Activated naive CD4-positive, alpha-beta T cell treated with anti-CD3 and anti-CD28 coated beads, Interleukin-2, amount 10 ng/mL, durations not matched to agents 7 days and 5 days (primary cell): ENCODE data around the gene LRRC46.

Source experiments
- CTCF ChIA-PET: fragments of 350-600 bp; sonication (Branson Sonifier 250); formaldehyde crosslinking; loops from one replicate; lab custom pipeline; 2021; ENCODE audit warnings: antibody characterized with exemption; lab: Charles Lee
- DNase-seq: peaks from one replicate; pipeline ENCODE4 v3.0.0-alpha.2; 2020
- H3K27ac Mint-ChIP-seq: one replicate; pipeline ENCODE4 v1.8.0; 2021; ENCODE audit warnings: mild to moderate bottlenecking, moderate library complexity, mixed read lengths
- H3K27me3 Mint-ChIP-seq: one replicate; pipeline ENCODE4 v1.8.0; 2021; ENCODE audit warnings: mild to moderate bottlenecking, mixed read lengths
- H3K36me3 Mint-ChIP-seq: one replicate; pipeline ENCODE4 v1.8.0; 2021; ENCODE audit warnings: mixed read lengths
- H3K4me1 Mint-ChIP-seq: one replicate; pipeline ENCODE4 v1.8.0; 2021; ENCODE audit warnings: mixed read lengths
- H3K4me3 Mint-ChIP-seq: one replicate; pipeline ENCODE4 v1.8.0; 2021; ENCODE audit warnings: mild to moderate bottlenecking, moderate library complexity, mixed read lengths
- H3K9me3 Mint-ChIP-seq: one replicate; pipeline ENCODE4 v1.8.0; 2021; ENCODE audit warnings: mixed read lengths

Gene LRRC46, protein sequence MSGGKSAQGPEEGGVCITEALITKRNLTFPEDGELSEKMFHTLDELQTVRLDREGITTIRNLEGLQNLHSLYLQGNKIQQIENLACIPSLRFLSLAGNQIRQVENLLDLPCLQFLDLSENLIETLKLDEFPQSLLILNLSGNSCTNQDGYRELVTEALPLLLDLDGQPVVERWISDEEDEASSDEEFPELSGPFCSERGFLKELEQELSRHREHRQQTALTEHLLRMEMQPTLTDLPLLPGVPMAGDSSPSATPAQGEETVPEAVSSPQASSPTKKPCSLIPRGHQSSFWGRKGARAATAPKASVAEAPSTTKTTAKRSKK

GRCh38 chr17:47831003-47831933 lies at the start of gene LRRC46, which contains the start of gene MRPL10:
Gene LRRC46 (plus strand): TSS chr17:47831670. CDS start chr17:47831990, 320 bp downstream.
Gene MRPL10 (minus strand): TSS chr17:47831541. CDS start chr17:47831511, 30 bp downstream.
- H3K27me3 Mint-ChIP-seq, result no peaks in the 10 kb centered on the region
- peak; percentile 94 for DNase-seq
- H3K36me3 Mint-ChIP-seq, result peaks cover 18% of the 10 kb centered on the region
- CTCF ChIA-PET, result interaction anchor here (1.2 to 3.0 kb wide), 5 partner anchors 9 to 116 kb away, joined by 4 to 17 read pairs (median 4); partner anchors contain the start of genes OSBPL7, SCRN2 and SP2
- H3K27ac Mint-ChIP-seq, result peak within 1 kb of the TSS; percentile 89
- no peaks in the 10 kb centered on the region for H3K9me3 Mint-ChIP-seq
- H3K4me3 Mint-ChIP-seq, result peak within 1 kb of the TSS; percentile 82
- peaks cover 71% of the 10 kb centered on the region for H3K4me1 Mint-ChIP-seq

- no peak overlapping the region for H3K27ac Mint-ChIP-seq
- peak; percentile 73 for DNase-seq
- CTCF ChIA-PET, result interaction anchor here (1.2 to 1.8 kb wide), 3 partner anchors 16 to 86 kb away, joined by 3 to 5 read pairs (median 3); no protein-coding TSS in a partner anchor
- H3K27me3 Mint-ChIP-seq, result peaks cover 86% of the 10 kb centered on the region
- H3K4me3 Mint-ChIP-seq, result no peak overlapping the region
- H3K9me3 Mint-ChIP-seq, result no peaks in the 10 kb centered on the region
- peaks cover 8% of the 10 kb centered on the region for H3K4me1 Mint-ChIP-seq
- H3K36me3 Mint-ChIP-seq, result no peaks in the 10 kb centered on the region
Measured at GRCh38 chr17:47785538-47786123, 45.8 kb upstream of the LRRC46 start.

- H3K4me3 Mint-ChIP-seq, result peak overlapping the region; percentile 53
- peaks cover 10% of the 10 kb centered on the region for H3K4me1 Mint-ChIP-seq
- no peaks in the 10 kb centered on the region for H3K9me3 Mint-ChIP-seq
- peak; percentile 59 for DNase-seq
- H3K27me3 Mint-ChIP-seq, result peaks cover 80% of the 10 kb centered on the region
- no peaks in the 10 kb centered on the region for H3K36me3 Mint-ChIP-seq
- H3K27ac Mint-ChIP-seq, result no peak overlapping the region
- CTCF ChIA-PET, result interaction anchor here (0.6 to 1.1 kb wide), 6 partner anchors 12 to 126 kb away, joined by 3 to 6 read pairs (median 4); no protein-coding TSS in a partner anchor
Measured at GRCh38 chr17:47789611-47790561, 41.6 kb upstream of the LRRC46 start.

DNA sequence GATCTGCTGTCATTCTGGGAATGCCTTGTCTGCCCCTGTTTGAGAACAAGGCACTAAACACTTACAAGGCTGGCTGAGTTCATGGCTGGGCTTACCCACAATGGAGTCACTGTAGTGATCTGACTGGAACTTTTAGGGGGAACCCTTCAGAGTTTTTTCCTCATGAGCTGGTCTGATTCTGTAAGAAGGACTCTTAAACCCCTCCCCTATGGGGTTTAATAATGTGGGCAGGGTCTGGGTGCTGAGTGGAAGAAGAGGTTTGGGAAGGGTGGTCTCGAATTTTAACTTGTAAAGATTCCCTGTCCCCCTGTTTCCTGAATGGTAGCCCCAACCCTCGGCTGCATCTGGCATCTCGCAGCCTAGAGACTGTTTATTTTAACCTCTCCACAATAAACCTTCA lies 40.4 kb upstream of the LRRC46 start:
- no peaks in the 10 kb centered on the region for H3K36me3 Mint-ChIP-seq
- no peaks in the 10 kb centered on the region for H3K9me3 Mint-ChIP-seq
- H3K27me3 Mint-ChIP-seq, result peaks cover 73% of the 10 kb centered on the region
- CTCF ChIA-PET, result no interaction called here
- no peak overlapping the region for H3K4me3 Mint-ChIP-seq
- H3K27ac Mint-ChIP-seq, result no peak overlapping the region
- DNase-seq, result no peak
- peaks cover 10% of the 10 kb centered on the region for H3K4me1 Mint-ChIP-seq

- no peak for DNase-seq
- Mint-ChIP-seq H3K36me3 (no peaks in the 10 kb centered on the region), H3K27ac (no peak overlapping the region), H3K4me1 (peaks cover 10% of the 10 kb centered on the region), H3K9me3 (no peaks in the 10 kb centered on the region), H3K27me3 (peaks cover 65% of the 10 kb centered on the region), H3K4me3 (no peak overlapping the region)
- CTCF ChIA-PET, result interaction anchor here (1.4 kb wide), 1 partner anchor 10 kb away, joined by 4 read pairs; no protein-coding TSS in a partner anchor
Measured at GRCh38 chr17:47792457-47792856, 39.0 kb upstream of the LRRC46 start.

GRCh38 chr17:47792979-47793378 lies 38.5 kb upstream of the LRRC46 start:
- Mint-ChIP-seq H3K9me3 (no peaks in the 10 kb centered on the region), H3K4me3 (no peak overlapping the region), H3K27ac (no peak overlapping the region), H3K36me3 (no peaks in the 10 kb centered on the region), H3K4me1 (peaks cover 10% of the 10 kb centered on the region), H3K27me3 (peaks cover 65% of the 10 kb centered on the region)
- CTCF ChIA-PET, result interaction anchor here (1.4 kb wide), 1 partner anchor 10 kb away, joined by 4 read pairs; no protein-coding TSS in a partner anchor
- DNase-seq, result no peak

DNA sequence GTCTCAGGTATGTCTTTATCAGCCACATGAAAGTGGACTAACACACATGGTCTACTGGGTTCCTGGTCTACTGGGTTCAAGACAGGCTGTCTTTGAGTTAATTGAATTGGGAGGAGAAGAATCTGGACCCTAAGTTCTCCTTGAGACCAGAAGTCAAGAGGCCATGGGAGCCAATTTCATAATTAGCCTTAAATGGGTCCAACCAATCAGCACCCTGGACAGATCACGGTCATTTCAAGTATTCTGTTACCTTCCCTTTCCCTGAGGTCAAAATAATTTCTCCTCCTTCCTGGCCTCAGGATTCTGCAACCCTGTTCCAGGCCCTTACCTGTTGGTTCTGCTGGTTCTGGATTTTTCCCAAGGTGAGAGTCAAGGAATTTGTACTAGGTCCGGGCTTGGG lies 33.7 kb upstream of the LRRC46 start:
- no peak for DNase-seq
- H3K4me1 Mint-ChIP-seq, result no peaks in the 10 kb centered on the region
- H3K36me3 Mint-ChIP-seq, result no peaks in the 10 kb centered on the region
- no peak overlapping the region for H3K27ac Mint-ChIP-seq
- no peak overlapping the region for H3K4me3 Mint-ChIP-seq
- CTCF ChIA-PET, result interaction anchor here (1.7 kb wide), 1 partner anchor 100 kb away, joined by 6 read pairs; no protein-coding TSS in a partner anchor
- peaks cover 46% of the 10 kb centered on the region for H3K27me3 Mint-ChIP-seq
- no peaks in the 10 kb centered on the region for H3K9me3 Mint-ChIP-seq

DNA sequence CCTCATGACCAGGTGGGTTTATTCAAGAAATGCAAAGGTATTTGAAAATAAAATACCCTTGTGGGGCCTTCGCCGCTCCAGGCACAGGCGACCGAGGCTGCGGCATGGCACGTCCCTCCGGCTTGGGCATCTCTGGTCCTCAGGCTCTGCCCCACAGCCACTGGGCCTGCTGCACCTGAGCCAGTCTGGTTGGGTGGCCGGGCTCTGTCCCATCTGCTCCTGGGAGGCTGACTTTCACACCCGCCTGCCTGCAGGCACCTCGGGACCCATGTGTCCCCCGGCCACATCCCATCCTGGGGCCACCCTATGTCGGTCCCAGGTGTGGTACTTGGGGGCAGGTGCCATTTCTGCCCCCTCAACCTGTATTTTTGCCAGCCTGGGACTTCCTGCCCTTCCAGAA lies 30.8 kb upstream of the LRRC46 start:
- no peak for DNase-seq
- H3K4me3 Mint-ChIP-seq, result no peak overlapping the region
- H3K4me1 Mint-ChIP-seq, result no peaks in the 10 kb centered on the region
- no peaks in the 10 kb centered on the region for H3K36me3 Mint-ChIP-seq
- CTCF ChIA-PET, result interaction anchor here (1.2 to 1.7 kb wide), 2 partner anchors 19 to 141 kb away, joined by 3 to 4 read pairs; partner anchors contain the start of gene PNPO
- peaks cover 40% of the 10 kb centered on the region for H3K27me3 Mint-ChIP-seq
- no peaks in the 10 kb centered on the region for H3K9me3 Mint-ChIP-seq
- no peak overlapping the region for H3K27ac Mint-ChIP-seq

GRCh38 chr17:47801176-47801765 lies 30.2 kb upstream of the LRRC46 start:
- CTCF ChIA-PET, result interaction anchor here (0.6 to 1.9 kb wide), 8 partner anchors 20 to 140 kb away, joined by 3 to 10 read pairs (median 3); partner anchors contain the start of gene PNPO
- H3K27ac Mint-ChIP-seq, result no peak overlapping the region
- H3K4me3 Mint-ChIP-seq, result no peak overlapping the region

DNA sequence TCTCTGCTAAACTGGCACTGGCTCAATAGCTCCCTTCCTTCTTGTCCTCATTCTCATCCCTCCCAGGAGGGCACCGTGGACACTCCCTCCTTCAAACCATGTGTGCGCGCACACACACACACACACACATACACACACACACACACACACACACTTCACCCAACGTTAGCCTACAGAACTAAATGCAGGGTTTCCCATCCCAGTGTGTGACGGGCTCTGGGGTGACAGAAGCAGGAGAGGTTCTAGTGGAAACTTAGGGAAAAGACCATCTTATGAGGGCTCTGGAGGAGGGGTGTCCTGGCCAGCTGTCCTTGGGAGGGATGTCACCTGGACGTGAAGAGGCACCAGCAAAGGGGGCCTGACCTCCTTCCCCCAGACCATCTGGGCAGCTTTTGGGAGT lies 29.6 kb upstream of the LRRC46 start:
- DNase-seq, result no peak
- Mint-ChIP-seq H3K36me3 (no peaks in the 10 kb centered on the region), H3K4me1 (no peaks in the 10 kb centered on the region), H3K27ac (no peak overlapping the region), H3K4me3 (no peak overlapping the region), H3K9me3 (no peaks in the 10 kb centered on the region), H3K27me3 (peaks cover 40% of the 10 kb centered on the region)
- CTCF ChIA-PET, result interaction anchor here (0.7 to 2.1 kb wide), 10 partner anchors 9 to 140 kb away, joined by 3 to 10 read pairs (median 3); partner anchors contain the start of gene PNPO

More at GRCh38 chr17:47801176-47801765, 30.2 kb upstream of the LRRC46 start:
- no peak for DNase-seq
- no peaks in the 10 kb centered on the region for H3K36me3 Mint-ChIP-seq
- no peaks in the 10 kb centered on the region for H3K4me1 Mint-ChIP-seq
- no peaks in the 10 kb centered on the region for H3K9me3 Mint-ChIP-seq
- peaks cover 40% of the 10 kb centered on the region for H3K27me3 Mint-ChIP-seq

DNA sequence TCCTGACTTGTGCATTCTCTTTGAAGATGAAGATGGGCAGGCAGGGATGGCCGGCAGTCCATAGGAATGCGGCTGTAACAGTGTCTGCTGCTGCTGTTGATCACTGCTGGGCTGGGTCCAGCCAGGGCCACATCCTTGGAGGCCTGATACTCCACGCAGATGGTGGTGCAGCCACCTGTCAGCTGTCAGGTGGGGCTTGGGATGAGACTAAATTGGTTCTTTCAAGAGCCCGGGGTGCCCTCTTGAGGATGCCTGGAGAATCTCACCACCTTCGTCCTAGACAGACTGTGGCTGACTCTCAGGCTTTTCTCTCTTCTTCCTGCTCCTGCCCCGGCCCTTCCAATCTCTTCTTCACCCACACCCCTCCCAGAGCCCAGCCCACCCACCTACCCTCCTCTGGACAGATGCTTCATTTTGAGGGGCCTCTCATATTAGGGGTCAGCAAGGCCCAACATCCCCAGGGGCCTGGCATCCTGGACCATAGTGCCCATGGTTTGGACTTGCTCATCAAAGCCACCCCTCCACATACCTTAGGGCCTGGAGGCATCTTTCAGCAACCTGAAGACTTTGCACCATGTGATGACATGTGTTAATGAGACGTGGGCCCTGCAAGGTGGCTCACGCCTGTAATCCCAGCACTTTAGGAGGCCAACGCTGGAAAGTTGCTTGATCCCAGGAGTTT lies 29.0 kb upstream of the LRRC46 start:
- no peaks in the 10 kb centered on the region for H3K9me3 Mint-ChIP-seq
- no peaks in the 10 kb centered on the region for H3K4me1 Mint-ChIP-seq
- peaks cover 39% of the 10 kb centered on the region for H3K27me3 Mint-ChIP-seq
- DNase-seq, result peak; percentile 77
- no peak overlapping the region for H3K27ac Mint-ChIP-seq
- H3K4me3 Mint-ChIP-seq, result no peak overlapping the region
- peaks cover 5% of the 10 kb centered on the region for H3K36me3 Mint-ChIP-seq
- CTCF ChIA-PET, result interaction anchor here (0.7 to 2.1 kb wide), 9 partner anchors 10 to 139 kb away, joined by 3 to 10 read pairs (median 3); no protein-coding TSS in a partner anchor

DNA sequence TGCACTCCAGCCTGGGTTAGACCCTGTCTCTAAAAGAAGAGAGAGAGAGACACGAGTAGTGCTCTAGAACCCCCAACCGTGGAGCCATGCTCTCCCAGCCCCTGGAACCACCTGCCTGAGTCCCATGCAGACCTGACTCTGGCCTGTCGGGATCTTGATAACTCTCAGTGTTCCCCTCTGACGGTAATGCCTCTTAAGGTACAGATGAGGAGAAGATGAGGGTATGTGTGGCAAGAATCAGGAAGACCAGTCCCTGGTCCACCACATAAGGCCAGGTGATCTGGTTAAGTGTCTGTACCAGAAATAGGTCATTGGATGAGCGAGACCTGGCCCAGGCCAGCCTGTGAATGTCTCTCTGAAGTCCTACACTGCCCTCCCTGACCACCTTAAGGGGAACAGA lies 28.3 kb upstream of the LRRC46 start:
- CTCF ChIA-PET, result interaction anchor here (2.1 kb wide), 1 partner anchor 10 kb away, joined by 4 read pairs; no protein-coding TSS in a partner anchor
- H3K27me3 Mint-ChIP-seq, result peaks cover 31% of the 10 kb centered on the region
- DNase-seq, result no peak
- H3K36me3 Mint-ChIP-seq, result peaks cover 9% of the 10 kb centered on the region
- H3K4me1 Mint-ChIP-seq, result no peaks in the 10 kb centered on the region
- no peak overlapping the region for H3K4me3 Mint-ChIP-seq
- no peaks in the 10 kb centered on the region for H3K9me3 Mint-ChIP-seq
- no peak overlapping the region for H3K27ac Mint-ChIP-seq
